Endothelial cell of umbilical vein (primary cell): Measurements from ENCODE around the gene HMG20B.

Experiments used
- EZH2 ChIP-seq: IDR thresholded peaks from 2 replicates; pipeline ENCODE4 v1.6.1; 2012; ENCODE audit warnings: borderline replicate concordance, low read depth, mild to moderate bottlenecking, moderate library complexity, low read length, inconsistent platforms; ENCODE audit not compliant: severe bottlenecking
- FOS ChIP-seq: IDR thresholded peaks from 2 replicates; pipeline ENCODE4 v1.6.1; 2011; ENCODE audit warnings: mild to moderate bottlenecking, low read length, moderate library complexity, borderline replicate concordance; ENCODE audit not compliant: insufficient read depth
- GATA2 ChIP-seq: IDR thresholded peaks from 2 replicates; pipeline ENCODE4 v1.7.0; 2011; ENCODE audit warnings: low read depth, mild to moderate bottlenecking, moderate library complexity, mixed read lengths, low read length; ENCODE audit not compliant: insufficient read length, insufficient read depth
- JUN ChIP-seq: IDR thresholded peaks from 2 replicates; pipeline ENCODE4 v1.6.1; 2011; ENCODE audit warnings: borderline replicate concordance, low read depth; ENCODE audit not compliant: insufficient read length, insufficient read depth
- MYC ChIP-seq: IDR thresholded peaks from one replicate; pipeline ENCODE4 v1.6.1; 2011; ENCODE audit warnings: mild to moderate bottlenecking, low read depth, low read length
- POLR2A ChIP-seq: IDR thresholded peaks from 2 replicates; pipeline ENCODE4 v1.6.1; 2012; ENCODE audit warnings: low read depth, mild to moderate bottlenecking, control low read depth, low read length
- POLR2AphosphoS5 ChIP-seq: IDR thresholded peaks from 2 replicates; pipeline ENCODE4 v1.6.1; 2012; ENCODE audit warnings: low read depth, mild to moderate bottlenecking, control low read depth, low read length, moderate library complexity; ENCODE audit not compliant: insufficient read depth
- TF ChIP-seq, protein P1 (sequence below), 2 donors: IDR thresholded peaks; 1 replicate in 1 of 2; 2 replicates in 1 of 2; pipeline ENCODE4 v1.5.1; 2011; ENCODE audit warnings: low read length in 2 of 2, mild to moderate bottlenecking in 2 of 2, moderate library complexity in 2 of 2, control low read depth in 1 of 2, inconsistent platforms in 1 of 2, low read depth in 1 of 2; ENCODE audit not compliant: insufficient read depth in 1 of 2; ENCODE audit errors: extremely low read depth in 1 of 2
- TF ChIP-seq, protein P2 (sequence below): IDR thresholded peaks from 2 replicates; pipeline ENCODE4 v1.6.1; 2011; ENCODE audit not compliant: insufficient read depth, insufficient read length

DNA sequence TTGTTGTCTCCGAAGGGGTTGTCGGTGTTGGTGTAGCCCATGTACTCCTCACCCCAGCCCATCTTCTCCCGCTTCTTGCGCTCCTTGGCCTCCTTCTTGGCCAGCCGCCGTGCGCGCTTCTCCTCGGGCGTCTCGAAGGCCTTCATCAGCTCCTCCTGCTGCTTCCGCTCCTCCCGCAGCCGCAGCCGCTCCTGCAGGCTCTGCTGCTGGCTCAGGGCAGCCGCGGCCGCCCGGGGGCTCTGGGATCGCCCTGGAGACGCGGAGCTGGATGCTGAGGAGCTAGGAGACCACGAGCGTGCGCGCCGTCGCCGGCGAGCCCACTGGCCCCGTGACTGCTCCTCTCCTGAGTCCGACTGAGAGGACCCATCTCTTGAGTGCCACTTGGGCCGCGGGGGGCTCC is 51.0 kb downstream of the HMG20B start:
- TF ChIP-seq JUN (no peak), POLR2A (no peak), EZH2 (no peak), POLR2AphosphoS5 (no peak), MYC (no peak), FOS (no peak), GATA2 (no peak)
- TF ChIP-seq, protein P1, sequence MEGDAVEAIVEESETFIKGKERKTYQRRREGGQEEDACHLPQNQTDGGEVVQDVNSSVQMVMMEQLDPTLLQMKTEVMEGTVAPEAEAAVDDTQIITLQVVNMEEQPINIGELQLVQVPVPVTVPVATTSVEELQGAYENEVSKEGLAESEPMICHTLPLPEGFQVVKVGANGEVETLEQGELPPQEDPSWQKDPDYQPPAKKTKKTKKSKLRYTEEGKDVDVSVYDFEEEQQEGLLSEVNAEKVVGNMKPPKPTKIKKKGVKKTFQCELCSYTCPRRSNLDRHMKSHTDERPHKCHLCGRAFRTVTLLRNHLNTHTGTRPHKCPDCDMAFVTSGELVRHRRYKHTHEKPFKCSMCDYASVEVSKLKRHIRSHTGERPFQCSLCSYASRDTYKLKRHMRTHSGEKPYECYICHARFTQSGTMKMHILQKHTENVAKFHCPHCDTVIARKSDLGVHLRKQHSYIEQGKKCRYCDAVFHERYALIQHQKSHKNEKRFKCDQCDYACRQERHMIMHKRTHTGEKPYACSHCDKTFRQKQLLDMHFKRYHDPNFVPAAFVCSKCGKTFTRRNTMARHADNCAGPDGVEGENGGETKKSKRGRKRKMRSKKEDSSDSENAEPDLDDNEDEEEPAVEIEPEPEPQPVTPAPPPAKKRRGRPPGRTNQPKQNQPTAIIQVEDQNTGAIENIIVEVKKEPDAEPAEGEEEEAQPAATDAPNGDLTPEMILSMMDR (IDR thresholded peaks at IDR 0.05; ENCODE audit: extremely low read depth in 1 of 2, insufficient read depth in 1 of 2, low read depth in 1 of 2, low read length in 2 of 2), result no peak
- TF ChIP-seq, protein P2, sequence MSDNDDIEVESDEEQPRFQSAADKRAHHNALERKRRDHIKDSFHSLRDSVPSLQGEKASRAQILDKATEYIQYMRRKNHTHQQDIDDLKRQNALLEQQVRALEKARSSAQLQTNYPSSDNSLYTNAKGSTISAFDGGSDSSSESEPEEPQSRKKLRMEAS, result no peak
